GM23338 (cell line): Measurements from ENCODE around the gene HSPA9. TPM values are rescaled to one million over a fixed set of nuclear protein-coding genes. Genes with fewer than 3 reads are reported as not detected.
A peak's percentile ranks its signal among the peaks of the same experiment; 100 is the strongest.

Source experiments
- ATAC-seq: fragments of 200-7000 bp; cut with Tn5 transposase; 3 replicates; pipeline ENCODE4 v1.9.1; 2020
- DNase-seq: peaks from one replicate; pipeline ENCODE4 v3.0.0-alpha.2; 2015; ENCODE audit warnings: low spot score
- H2AFZ ChIP-seq: fragments of 200-600 bp; sonication (generic); 2 replicates; pipeline ENCODE4 v1.8.0; 2016; ENCODE audit warnings: antibody characterized with exemption, mild to moderate bottlenecking, moderate library complexity
- H3F3A ChIP-seq: fragments of 200-600 bp; sonication (generic); replicated peaks from 2 replicates; pipeline ENCODE4 v1.8.0; 2017; ENCODE audit warnings: antibody characterized with exemption, mixed run types, low read depth
- H3K27ac ChIP-seq: fragments of 200-600 bp; sonication (generic); 2 replicates; pipeline ENCODE4 v1.6.1; 2016; ENCODE audit warnings: low read depth
- H3K27me3 ChIP-seq: fragments of 200-600 bp; sonication (generic); 2 replicates; pipeline ENCODE4 v1.8.0; 2016; ENCODE audit warnings: mild to moderate bottlenecking, mixed run types, moderate library complexity; ENCODE audit not compliant: insufficient read depth
- H3K36me3 ChIP-seq: fragments of 200-600 bp; sonication (generic); 2 replicates; pipeline ENCODE4 v1.8.0; 2016; ENCODE audit warnings: mild to moderate bottlenecking; ENCODE audit not compliant: insufficient read depth
- H3K4me1 ChIP-seq: fragments of 200-600 bp; sonication (generic); 2 replicates; pipeline ENCODE4 v1.8.0; 2016; ENCODE audit warnings: mild to moderate bottlenecking, moderate library complexity; ENCODE audit not compliant: insufficient read depth
- H3K4me2 ChIP-seq: fragments of 200-600 bp; sonication (generic); 2 replicates; pipeline ENCODE4 v1.7.1; 2017; ENCODE audit warnings: mixed run types
- H3K4me3 ChIP-seq: fragments of 200-600 bp; sonication (generic); 2 replicates; pipeline ENCODE4 v1.6.1; 2016; ENCODE audit warnings: mixed run types
- H3K79me2 ChIP-seq: fragments of 200-600 bp; sonication (generic); replicated peaks from 2 replicates; pipeline ENCODE4 v1.8.0; 2017; ENCODE audit warnings: mild to moderate bottlenecking; ENCODE audit not compliant: insufficient read depth
- H3K9me2 ChIP-seq: fragments of 200-600 bp; sonication (generic); 2 replicates; pipeline ENCODE4 v1.8.0; 2017; ENCODE audit not compliant: insufficient read depth
- H4K20me1 ChIP-seq: fragments of 200-600 bp; sonication (generic); replicated peaks from 2 replicates; pipeline ENCODE4 v1.8.0; 2017; ENCODE audit warnings: mild to moderate bottlenecking; ENCODE audit not compliant: insufficient read depth
- H3K27ac Mint-ChIP-seq: 2 replicates; pipeline ENCODE4 v1.8.0; 2020; ENCODE audit warnings: inconsistent platforms, mild to moderate bottlenecking, moderate library complexity, mixed read lengths
- H3K27me3 Mint-ChIP-seq: 3 replicates; pipeline ENCODE4 v1.8.0; 2022; ENCODE audit warnings: low read depth, mild to moderate bottlenecking, moderate library complexity, mixed read lengths, inconsistent platforms; ENCODE audit not compliant: insufficient read depth, poor library complexity
- H3K36me3 Mint-ChIP-seq: 3 replicates; pipeline ENCODE4 v1.8.0; 2021; ENCODE audit warnings: low read depth, mild to moderate bottlenecking, inconsistent platforms, moderate library complexity, mixed read lengths
- H3K4me1 Mint-ChIP-seq: 3 replicates; pipeline ENCODE4 v1.8.0; 2020; ENCODE audit warnings: mild to moderate bottlenecking, inconsistent platforms, mixed read lengths
- H3K4me3 Mint-ChIP-seq: 3 replicates; pipeline ENCODE4 v1.8.0; 2021; ENCODE audit warnings: moderate library complexity, mild to moderate bottlenecking, inconsistent platforms, mixed read lengths
- H3K9me3 Mint-ChIP-seq: 3 replicates; pipeline ENCODE4 v1.8.0; 2020; ENCODE audit warnings: moderate library complexity, mild to moderate bottlenecking, inconsistent platforms, mixed read lengths
- CREB1 ChIP-seq: fragments of 250-450 bp; sonication (Bioruptor Pico); IDR thresholded peaks from 2 replicates; pipeline ENCODE4 v1.5.0; 2020; ENCODE audit warnings: low read depth, mild to moderate bottlenecking, moderate library complexity
- ETS1 ChIP-seq: IDR thresholded peaks from 2 replicates; pipeline ENCODE4 v1.6.1; 2016; ENCODE audit warnings: antibody characterized with exemption
- EZH2 ChIP-seq: fragments of 200-600 bp; sonication (generic); IDR thresholded peaks from one replicate; pipeline ENCODE4 v1.8.0; 2017; ENCODE audit warnings: antibody characterized with exemption, mild to moderate bottlenecking, low read depth; ENCODE audit not compliant: unreplicated experiment
- EZH2phosphoT487 ChIP-seq: fragments of 200-600 bp; sonication (generic); IDR thresholded peaks from one replicate; pipeline ENCODE4 v1.8.1; 2018; ENCODE audit warnings: antibody characterized with exemption; ENCODE audit not compliant: unreplicated experiment
- JUNB ChIP-seq: IDR thresholded peaks from one replicate; pipeline ENCODE4 v1.6.1; 2016; ENCODE audit warnings: antibody characterized with exemption; ENCODE audit not compliant: unreplicated experiment
- NANOG ChIP-seq: IDR thresholded peaks from 2 replicates; pipeline ENCODE4 v1.6.1; 2016; ENCODE audit warnings: antibody characterized with exemption, borderline replicate concordance
- POLR2AphosphoS5 ChIP-seq: IDR thresholded peaks from 2 replicates; pipeline ENCODE4 v1.6.1; 2016; ENCODE audit warnings: antibody characterized with exemption, low read depth
- REST ChIP-seq: IDR thresholded peaks from one replicate; pipeline ENCODE4 v1.6.1; 2018; ENCODE audit warnings: antibody characterized with exemption; ENCODE audit not compliant: unreplicated experiment
- STAT1 ChIP-seq: IDR thresholded peaks from one replicate; pipeline ENCODE4 v1.6.1; 2016; ENCODE audit warnings: antibody characterized with exemption; ENCODE audit not compliant: unreplicated experiment
- ZNF114 ChIP-seq: fragments of 250-450 bp; sonication (Bioruptor Pico); IDR thresholded peaks from 2 replicates; pipeline ENCODE4 v1.5.0; 2020; ENCODE audit warnings: mild to moderate bottlenecking, moderate library complexity
- ZNF331 ChIP-seq: fragments of 250-450 bp; sonication (Bioruptor Pico); IDR thresholded peaks from 2 replicates; pipeline ENCODE4 v1.5.0; 2020; ENCODE audit warnings: low read depth, mild to moderate bottlenecking, moderate library complexity
- polyA plus RNA-seq: library from polyadenylated mRNA; unstranded; fragments of >200 nt; fragmentation: Nextera tagmentation; extraction: Ambion mirVana; gene quantifications from 2 replicates; pipeline ENCODE4 v1.2.1, GENCODE V29; 2016
- total RNA-seq: library from RNA; depleted of rRNA; stranded (reverse); fragments of >200 nt; shearing (Covaris generic); gene quantifications from 2 replicates; pipeline ENCODE4 v1.2.3, GENCODE V29; 2014

Gene HSPA9
- total and polyA plus RNA-seq, 2 experiments from 2014 or later = 302 to 751 TPM

DNA sequence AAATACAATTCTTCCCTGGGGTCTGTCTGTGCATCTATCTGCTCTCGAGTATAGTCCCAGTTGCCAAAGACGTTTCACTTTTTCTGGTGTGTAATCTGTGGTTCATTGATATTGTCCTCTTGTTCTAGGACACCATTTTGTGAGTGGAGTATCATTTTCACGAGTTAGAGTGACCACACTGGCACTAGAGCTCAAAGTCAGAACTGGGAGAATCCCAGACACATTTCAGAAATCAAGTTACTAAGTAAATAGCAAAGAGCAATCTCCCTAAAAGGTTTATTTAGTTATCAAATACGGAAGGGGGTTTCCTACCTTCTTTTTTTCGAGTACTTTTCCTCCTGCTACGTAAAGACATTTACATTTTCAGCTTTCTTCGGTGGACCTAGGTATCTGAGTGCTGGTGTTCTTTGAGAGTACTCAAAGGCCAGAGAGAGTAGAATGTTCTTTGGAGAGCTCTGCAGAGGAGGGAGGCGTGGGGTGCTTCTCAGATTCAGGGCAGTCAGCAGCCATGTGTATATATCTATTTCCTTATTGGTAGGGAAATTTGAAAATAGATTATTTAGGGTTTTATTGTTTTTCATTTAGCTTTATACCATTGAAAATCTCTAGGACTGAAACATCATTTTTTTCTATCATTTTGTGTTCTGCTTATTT is 8.9 kb upstream of the HSPA9 start:
- Histone ChIP-seq H3K79me2 (no peaks in the 10 kb centered on the region), H3K4me3 (no peak overlapping the region), H3K27ac (no peak overlapping the region), H3K4me1 (no peaks in the 10 kb centered on the region), H4K20me1 (no peaks in the 10 kb centered on the region; the same call in 1 of the 2 replicates), H3K4me2 (no peak overlapping the region), H3K36me3 (no peaks in the 10 kb centered on the region), H2AFZ (peak overlapping the region; percentile 23), H3K27me3 (no peaks in the 10 kb centered on the region), H3K9me2 (no peaks in the 10 kb centered on the region), H3F3A (no peaks in the 10 kb centered on the region)
- H3K4me1 Mint-ChIP-seq = no peaks in the 10 kb centered on the region
- ATAC-seq = no peak
- no peak for TF ChIP-seq EZH2
- no peak for TF ChIP-seq ETS1
- TF ChIP-seq REST = no peak
- TF ChIP-seq JUNB = no peak
- no peak for TF ChIP-seq CREB1 (CRISPR knock-in tag)
- TF ChIP-seq ZNF114 (CRISPR knock-in tag) = no peak
- DNase-seq = no peak
- no peaks in the 10 kb centered on the region for H3K36me3 Mint-ChIP-seq
- no peak overlapping the region for H3K27ac Mint-ChIP-seq
- no peak overlapping the region for H3K4me3 Mint-ChIP-seq
- H3K27me3 Mint-ChIP-seq = no peaks in the 10 kb centered on the region
- H3K9me3 Mint-ChIP-seq = no peaks in the 10 kb centered on the region

GRCh38 chr5:138582959-138583358 is 7.8 kb upstream of the HSPA9 start:
- Histone ChIP-seq H3K27ac (no peak overlapping the region), H3F3A (no peaks in the 10 kb centered on the region), H3K36me3 (no peaks in the 10 kb centered on the region), H3K79me2 (no peaks in the 10 kb centered on the region), H3K4me1 (no peaks in the 10 kb centered on the region), H4K20me1 (no peaks in the 10 kb centered on the region; the same call in 1 of the 2 replicates), H2AFZ (no peak overlapping the region), H3K9me2 (no peaks in the 10 kb centered on the region), H3K27me3 (no peaks in the 10 kb centered on the region), H3K4me2 (no peak overlapping the region), H3K4me3 (no peak overlapping the region)
- Mint-ChIP-seq H3K9me3 (no peaks in the 10 kb centered on the region), H3K27me3 (no peaks in the 10 kb centered on the region), H3K4me3 (no peak overlapping the region), H3K36me3 (no peaks in the 10 kb centered on the region), H3K27ac (no peak overlapping the region), H3K4me1 (no peaks in the 10 kb centered on the region)
- ATAC-seq (no peak), DNase-seq (no peak)
- no peak for TF ChIP-seq STAT1
- no peak for TF ChIP-seq ZNF114 (CRISPR knock-in tag)
- no peak for TF ChIP-seq EZH2
- TF ChIP-seq ETS1 = no peak
- no peak for TF ChIP-seq JUNB
- TF ChIP-seq REST = no peak
- TF ChIP-seq ZNF331 (CRISPR knock-in tag) = no peak
- no peak for TF ChIP-seq CREB1 (CRISPR knock-in tag)
- TF ChIP-seq NANOG = no peak
- TF ChIP-seq EZH2phosphoT487 = no peak
- no peak for TF ChIP-seq POLR2AphosphoS5
